Upper lobe of left lung (tissue), 6 donors: ENCODE measurements around the gene EPN1. TPM values are rescaled to one million over a fixed set of nuclear protein-coding genes. Genes with fewer than 3 reads are reported as not detected.
A peak's percentile ranks its signal among the peaks of the same experiment; 100 is the strongest.

ENCODE experiments used
- ATAC-seq, 2 donors: fragments of 200-7000 bp; cut with Tn5 transposase; one replicate each; pipeline ENCODE4 v1.9.1; 2022; ENCODE audit warnings: mild to moderate bottlenecking in 2 of 2, moderate library complexity in 2 of 2; ENCODE audit not compliant: low FRiP score in 2 of 2
- DNase-seq, 2 donors: peaks; one replicate each; pipeline ENCODE4 v3.0.0-alpha.2; 2019 to 2020
- H3K27ac ChIP-seq, 4 donors: fragments of 200-600 bp; sonication (generic); one replicate each; pipeline ENCODE4 v1.5.1; 2016 to 2019
- H3K27me3 ChIP-seq, 4 donors: fragments of 200-600 bp; sonication (generic); one replicate each; pipeline ENCODE4 v1.5.1; 2017 to 2019
- H3K36me3 ChIP-seq, 4 donors: fragments of 200-600 bp; sonication (generic); one replicate each; pipeline ENCODE4 v1.5.1; 2016 to 2019
- H3K4me1 ChIP-seq, 4 donors: fragments of 200-600 bp; sonication (generic); one replicate each; pipeline ENCODE4 v1.5.1; 2018 to 2019
- H3K4me3 ChIP-seq, 4 donors: fragments of 200-600 bp; sonication (generic); one replicate each; pipeline ENCODE4 v1.5.1; 2017 to 2019; ENCODE audit warnings: mild to moderate bottlenecking in 2 of 4, moderate library complexity in 1 of 4
- H3K9me3 ChIP-seq, 4 donors: fragments of 200-600 bp; sonication (generic); one replicate each; pipeline ENCODE4 v1.5.1; 2018 to 2019
- CTCF ChIP-seq, 6 experiments: fragments of 450-650 bp in 4 of 6; fragments of 200-600 bp in 2 of 6; sonication (generic) in 2 of 6; IDR thresholded peaks; one replicate each; pipeline ENCODE4 v1.5.1; 2016 to 2019; ENCODE audit warnings: antibody characterized with exemption in 6 of 6
- EP300 ChIP-seq, 4 donors: sonication (generic); formaldehyde crosslinking; IDR thresholded peaks; one replicate each; pipeline ENCODE4 v1.5.1; 2017; ENCODE audit warnings: antibody characterized with exemption in 4 of 4, control low read depth in 2 of 4
- POLR2A ChIP-seq, 4 donors: fragments of 450-650 bp; IDR thresholded peaks; one replicate each; pipeline ENCODE4 v1.5.1; 2016 to 2017; ENCODE audit warnings: antibody characterized with exemption in 4 of 4, mild to moderate bottlenecking in 2 of 4
- POLR2AphosphoS5 ChIP-seq, 2 donors: sonication (generic); formaldehyde crosslinking; IDR thresholded peaks; one replicate each; pipeline ENCODE4 v1.5.1; 2017; ENCODE audit warnings: antibody characterized with exemption in 2 of 2
- WGBS, 2 donors: methylation state at CpG; one replicate each; pipeline ENCODE4 v1.1.5; 2017 to 2018; 5-methylcytosine and 5-hydroxymethylcytosine counted together
- total RNA-seq, 6 donors: library from RNA; depleted of rRNA in 4 of 6; stranded (reverse); fragments of >200 nt in 4 of 6; gene quantifications; one replicate each; pipeline versions ENCODE4 v1.1.0 to v1.2.1, GENCODE V29; 2016 to 2021
- donor health status: DM: no; HTN: no; CAD: no; lungs with moderate emphysema.
- donor health status: DM: no; HTN: yes; CAD: no; lungs with severe emphysema.

The EPN1 gene
- total RNA-seq, 6 donors from 2014 or later, result 59.7 to 357 (median 126) TPM

GRCh38 chr19:55668603-55669348 is 6.2 kb upstream of the EPN1 start:
- Histone ChIP-seq H3K4me1 (peaks cover 0 to 23% (median under 1%) of the 10 kb centered on the region in 4 donors), H3K27me3 (no peaks in the 10 kb centered on the region), H3K9me3 (no peaks in the 10 kb centered on the region), H3K27ac (no peak overlapping the region), H3K4me3 (no peak overlapping the region), H3K36me3 (peaks cover 42 to 85% (median 76%) of the 10 kb centered on the region in 4 donors)
- no peak for TF ChIP-seq CTCF (IDR thresholded peaks at IDR 0.05)
- no peak for TF ChIP-seq POLR2AphosphoS5 (IDR thresholded peaks at IDR 0.05)
- no peak for TF ChIP-seq EP300 (IDR thresholded peaks at IDR 0.05)
- no peak for TF ChIP-seq POLR2A (IDR thresholded peaks at IDR 0.05)
- ATAC-seq (no peak), DNase-seq (no peak)
- 91 to 92% methylated on average over 29 to 30 of the region's 30 CpGs for WGBS, 2 donors

DNA sequence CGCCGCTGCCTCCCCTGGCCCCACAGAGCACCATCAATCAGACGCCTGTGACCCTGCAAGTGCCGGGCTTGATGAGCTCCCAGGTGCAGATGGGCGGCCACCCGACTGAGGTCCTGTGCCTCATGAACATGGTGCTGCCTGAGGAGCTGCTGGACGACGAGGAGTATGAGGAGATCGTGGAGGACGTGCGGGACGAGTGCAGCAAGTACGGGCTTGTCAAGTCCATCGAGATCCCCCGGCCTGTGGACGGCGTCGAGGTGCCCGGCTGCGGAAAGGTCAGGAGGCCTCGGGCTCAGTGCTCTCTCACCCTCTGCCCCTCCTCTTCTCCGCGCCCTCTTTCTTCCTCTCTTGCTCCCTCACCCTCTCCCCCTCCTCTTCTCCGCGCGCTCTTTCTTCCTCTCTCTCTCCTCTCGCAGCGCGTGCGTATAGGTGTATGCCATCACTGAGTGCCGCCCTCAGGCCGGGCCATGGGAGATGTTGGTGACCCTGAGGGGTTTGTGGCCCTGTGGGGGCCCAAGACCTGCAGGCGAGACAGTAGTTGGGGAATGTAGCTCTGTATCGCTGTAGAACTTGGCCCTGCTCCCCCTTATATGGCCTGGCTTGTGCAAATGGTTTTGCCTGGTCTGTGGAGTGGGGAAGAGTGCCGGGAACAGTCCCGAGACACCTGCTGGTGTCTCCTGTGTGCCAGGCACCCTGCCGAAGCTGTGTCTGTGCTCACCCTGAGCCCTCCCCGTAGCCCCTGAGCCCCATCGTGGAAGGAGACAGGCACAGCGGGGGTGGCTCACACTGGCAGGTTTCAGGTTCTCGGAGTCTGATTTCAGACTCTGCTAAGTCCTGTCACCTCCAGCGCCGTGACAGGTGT is 5.4 kb upstream of the EPN1 start:
- ATAC-seq (no peak), DNase-seq (no peak)
- TF ChIP-seq CTCF (IDR thresholded peaks at IDR 0.05) (no peak), EP300 (IDR thresholded peaks at IDR 0.05) (no peak), POLR2AphosphoS5 (IDR thresholded peaks at IDR 0.05) (no peak), POLR2A (IDR thresholded peaks at IDR 0.05) (no peak)
- Histone ChIP-seq H3K4me1 (peaks cover 4 to 32% (median 9%) of the 10 kb centered on the region in 4 donors), H3K9me3 (no peaks in the 10 kb centered on the region), H3K27me3 (no peaks in the 10 kb centered on the region), H3K36me3 (peaks cover 33 to 83% (median 74%) of the 10 kb centered on the region in 4 donors), H3K27ac (no peak overlapping the region), H3K4me3 (no peak overlapping the region)
- 89 to 90% methylated on average over 30 to 43 of the region's 43 CpGs for WGBS, 2 donors

GRCh38 chr19:55670280-55671053 is 4.6 kb upstream of the EPN1 start:
- Histone ChIP-seq H3K27me3 (no peaks in the 10 kb centered on the region), H3K36me3 (peaks cover 33 to 76% (median 67%) of the 10 kb centered on the region in 4 donors), H3K4me1 (peaks cover 4 to 34% (median 10%) of the 10 kb centered on the region in 4 donors), H3K27ac (no peak overlapping the region), H3K4me3 (no peak overlapping the region), H3K9me3 (no peaks in the 10 kb centered on the region)
- WGBS, 2 donors, result 83 to 88% methylated on average over 14 to 20 of the region's 23 CpGs
- ATAC-seq (peak in 1 of 2 donors; percentile 70), DNase-seq (peak; percentile 44 to 87)
- TF ChIP-seq POLR2AphosphoS5 (IDR thresholded peaks at IDR 0.05) (no peak), CTCF (IDR thresholded peaks at IDR 0.05) (no peak), EP300 (IDR thresholded peaks at IDR 0.05) (no peak), POLR2A (IDR thresholded peaks at IDR 0.05) (no peak)

DNA sequence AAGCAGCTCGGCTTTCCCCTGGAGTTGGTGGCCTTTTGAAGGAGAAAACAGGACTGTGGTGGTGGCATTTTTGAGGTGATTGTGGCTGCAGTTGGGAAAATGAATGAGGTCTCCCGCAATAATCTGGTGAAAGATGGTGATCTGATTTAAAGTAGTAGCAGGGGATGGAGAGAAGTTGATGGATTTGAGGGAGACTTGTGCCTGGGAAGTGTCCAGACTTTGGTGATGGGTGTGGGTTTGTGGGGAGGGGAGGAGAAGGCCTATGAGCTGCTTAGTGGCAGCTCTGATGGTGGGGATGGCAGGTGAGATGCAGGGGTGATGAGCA is 4.0 kb upstream of the EPN1 start:
- H3K4me1 ChIP-seq, result peaks cover 7 to 39% (median 14%) of the 10 kb centered on the region in 4 donors
- no peaks in the 10 kb centered on the region for H3K27me3 ChIP-seq
- TF ChIP-seq POLR2AphosphoS5 (IDR thresholded peaks at IDR 0.05) (no peak), EP300 (IDR thresholded peaks at IDR 0.05) (no peak), CTCF (IDR thresholded peaks at IDR 0.05) (no peak)
- no peak overlapping the region for H3K4me3 ChIP-seq
- ATAC-seq (no peak), DNase-seq (no peak)
- no peak overlapping the region for H3K27ac ChIP-seq
- WGBS, 2 donors, result 88 to 100% methylated on average over 1 to 2 of the region's 2 CpGs
- peaks cover 31 to 70% (median 61%) of the 10 kb centered on the region in 4 donors for H3K36me3 ChIP-seq
- H3K9me3 ChIP-seq, result no peaks in the 10 kb centered on the region
